OCI-LY7 (cell line): ENCODE measurements around the gene CALY. TPM values are rescaled to one million over a fixed set of nuclear protein-coding genes. Genes with fewer than 3 reads are reported as not detected.

Experiments
- BruUV-seq: library from RNA; stranded (reverse); fragments of 400-500 nt; replicated peaks from 2 replicates; lab custom pipeline; 2021; lab: Mats Ljungman, UMichigan
- CTCF ChIA-PET: fragments of 300-600 bp; sonication (Branson Sonifier 250); formaldehyde crosslinking; loops from one replicate; lab custom pipeline; 2022; ENCODE audit warnings: antibody characterized with exemption; ENCODE audit not compliant: unreplicated experiment; lab: Charles Lee
- POLR2A ChIA-PET: fragments of 300-600 bp; sonication (Branson Sonifier 250); formaldehyde crosslinking; loops from one replicate; lab custom pipeline; 2022; ENCODE audit warnings: antibody characterized with exemption; lab: Charles Lee
- DNase-seq: peaks from one replicate; pipeline ENCODE4 v3.0.0-alpha.2; 2015; ENCODE audit warnings: low spot score
- H2AFZ ChIP-seq: fragments of 200-600 bp; sonication (generic), shearing (Covaris generic); 2 replicates; pipeline ENCODE4 v1.6.1; 2014; ENCODE audit warnings: mild to moderate bottlenecking, antibody characterized with exemption, low read length, moderate library complexity
- H3K27ac ChIP-seq: fragments of 200-600 bp; sonication (generic); 2 replicates; pipeline ENCODE4 v1.5.1; 2014; ENCODE audit warnings: mixed run types, low read depth, mild to moderate bottlenecking, moderate library complexity, low read length, inconsistent platforms; ENCODE audit not compliant: poor library complexity, severe bottlenecking
- H3K36me3 ChIP-seq: fragments of 200-600 bp; sonication (generic); 2 replicates; pipeline ENCODE4 v1.6.1; 2014; ENCODE audit warnings: mild to moderate bottlenecking, antibody characterized with exemption, low read length, moderate library complexity, mixed read lengths; ENCODE audit not compliant: insufficient read depth
- H3K4me1 ChIP-seq: fragments of 200-600 bp; sonication (generic); 2 replicates; pipeline ENCODE4 v1.5.1; 2014; ENCODE audit warnings: mild to moderate bottlenecking, low read length; ENCODE audit not compliant: insufficient read depth, poor library complexity, severe bottlenecking
- H3K4me2 ChIP-seq: fragments of 200-600 bp; sonication (generic); 2 replicates; pipeline ENCODE4 v1.6.1; 2014; ENCODE audit warnings: mild to moderate bottlenecking, low read length
- H3K4me3 ChIP-seq: fragments of 200-600 bp; sonication (generic); 2 replicates; pipeline ENCODE4 v1.5.1; 2014; ENCODE audit warnings: mild to moderate bottlenecking, low read depth, low read length; ENCODE audit not compliant: poor library complexity, severe bottlenecking
- H3K79me2 ChIP-seq: fragments of 200-600 bp; sonication (generic); 2 replicates; pipeline ENCODE4 v1.6.1; 2016; ENCODE audit warnings: low read depth, mild to moderate bottlenecking, low read length, moderate library complexity, mixed read lengths; ENCODE audit not compliant: insufficient read depth
- H3K9me2 ChIP-seq: fragments of 200-600 bp; sonication (generic); 2 replicates; pipeline ENCODE4 v1.6.1; 2016; ENCODE audit warnings: mild to moderate bottlenecking, low read length, mixed read lengths; ENCODE audit not compliant: insufficient read depth
- H3K9me3 ChIP-seq: fragments of 200-600 bp; sonication (generic); 2 replicates; pipeline ENCODE4 v1.6.1; 2014; ENCODE audit warnings: mild to moderate bottlenecking, mixed run types, low read length, mixed read lengths
- H4K20me1 ChIP-seq: fragments of 200-600 bp; sonication (generic); 2 replicates; pipeline ENCODE4 v1.6.1; 2014; ENCODE audit warnings: mild to moderate bottlenecking, antibody characterized with exemption, low read length, moderate library complexity, mixed read lengths; ENCODE audit not compliant: insufficient read depth
- EZH2phosphoT487 ChIP-seq: fragments of 200-600 bp; sonication (generic); IDR thresholded peaks from 2 replicates; pipeline ENCODE4 v1.6.1; 2018; ENCODE audit warnings: low read depth, borderline replicate concordance, mild to moderate bottlenecking, mixed run types, antibody characterized with exemption, low read length, moderate library complexity, mixed read lengths
- intact Hi-C: fragments of 100-400 bp; cut with micrococcal nuclease; formaldehyde crosslinking; loops from one replicate; pipeline ENCODE4 v1.10.0; 2022; ENCODE audit not compliant: unreplicated experiment
- total RNA-seq, 2 experiments: library from RNA; depleted of rRNA in 1 of 2; stranded (reverse); fragments of >200 nt in 1 of 2; shearing (Covaris generic) in 1 of 2; gene quantifications; 2 replicates each; pipeline ENCODE4 v1.2.3, GENCODE V29; 2014 to 2022
- TF ChIP-seq, protein P1 (sequence below): fragments of 200-600 bp; sonication (generic); conservative IDR thresholded peaks from 2 replicates; pipeline ENCODE4 v1.5.1; 2014; ENCODE audit warnings: mild to moderate bottlenecking, antibody characterized with exemption, low read length, moderate library complexity, mixed read lengths

CALY gene
- total RNA-seq, 2 experiments from 2014 or later, result not detected

DNA sequence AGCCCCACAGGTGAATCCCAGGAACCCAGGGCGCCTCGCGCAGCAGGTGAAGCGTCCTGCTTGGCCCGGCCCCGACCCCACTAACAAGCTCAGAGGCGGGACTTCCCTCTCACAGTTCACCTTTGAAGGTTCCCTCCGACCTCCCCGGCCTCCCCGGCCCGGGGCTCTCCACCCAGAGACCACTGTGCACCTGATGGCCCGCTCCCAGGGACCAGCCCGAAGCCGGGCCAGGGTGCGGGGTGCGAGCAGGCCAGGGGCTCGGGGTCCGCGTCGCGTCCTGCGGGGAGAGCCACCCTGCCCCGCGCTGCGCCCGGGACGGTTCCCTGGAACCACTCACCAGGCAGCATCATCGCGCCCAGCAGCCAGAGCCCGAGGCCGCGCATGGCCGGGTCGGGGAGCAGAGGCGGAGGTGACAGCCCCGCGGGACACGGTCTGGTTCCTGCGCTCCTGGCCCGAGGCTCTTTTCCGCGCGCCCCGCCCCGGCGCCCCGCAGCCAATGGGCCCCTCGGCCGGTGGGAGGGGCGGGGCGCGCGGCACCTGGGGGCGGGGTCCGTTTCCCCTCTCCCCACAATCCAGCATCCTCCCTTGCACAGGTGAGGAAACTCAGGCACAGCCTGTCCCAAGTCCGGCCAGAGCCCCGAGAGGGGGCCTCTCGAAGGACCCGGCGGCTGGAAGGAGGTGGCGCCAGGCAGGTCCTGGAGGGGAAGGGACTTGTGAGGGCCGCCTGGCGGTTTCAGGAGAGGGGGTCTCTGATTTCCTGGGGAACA, 60.1 kb downstream of the CALY start, which contains the start of gene ADAM8:
TSS of gene ADAM8 (minus strand) at position 434 of the 767 bp plus-strand sequence. CDS start at position 383, 51 bp downstream.
- BruUV-seq, result no TSS peak
- ChIA-PET CTCF (interaction anchor here (1.0 kb wide), 1 partner anchor 8 kb away, joined by 3 read pairs; no protein-coding TSS in a partner anchor), POLR2A (no interaction called here)
- peaks cover 47% of the 10 kb centered on the region for H3K4me1 ChIP-seq
- TF ChIP-seq, protein P1, sequence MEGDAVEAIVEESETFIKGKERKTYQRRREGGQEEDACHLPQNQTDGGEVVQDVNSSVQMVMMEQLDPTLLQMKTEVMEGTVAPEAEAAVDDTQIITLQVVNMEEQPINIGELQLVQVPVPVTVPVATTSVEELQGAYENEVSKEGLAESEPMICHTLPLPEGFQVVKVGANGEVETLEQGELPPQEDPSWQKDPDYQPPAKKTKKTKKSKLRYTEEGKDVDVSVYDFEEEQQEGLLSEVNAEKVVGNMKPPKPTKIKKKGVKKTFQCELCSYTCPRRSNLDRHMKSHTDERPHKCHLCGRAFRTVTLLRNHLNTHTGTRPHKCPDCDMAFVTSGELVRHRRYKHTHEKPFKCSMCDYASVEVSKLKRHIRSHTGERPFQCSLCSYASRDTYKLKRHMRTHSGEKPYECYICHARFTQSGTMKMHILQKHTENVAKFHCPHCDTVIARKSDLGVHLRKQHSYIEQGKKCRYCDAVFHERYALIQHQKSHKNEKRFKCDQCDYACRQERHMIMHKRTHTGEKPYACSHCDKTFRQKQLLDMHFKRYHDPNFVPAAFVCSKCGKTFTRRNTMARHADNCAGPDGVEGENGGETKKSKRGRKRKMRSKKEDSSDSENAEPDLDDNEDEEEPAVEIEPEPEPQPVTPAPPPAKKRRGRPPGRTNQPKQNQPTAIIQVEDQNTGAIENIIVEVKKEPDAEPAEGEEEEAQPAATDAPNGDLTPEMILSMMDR, result 0 out of 2 replicates have a peak, but pooled peaks have one; percentile 11
- TF ChIP-seq EZH2phosphoT487, result no peak
- no peaks in the 10 kb centered on the region for H3K79me2 ChIP-seq
- intact Hi-C loops, result loop anchor here (5.0 kb wide), 1 partner anchor 134 kb away; no protein-coding TSS in a partner anchor
- no peaks in the 10 kb centered on the region for H3K9me2 ChIP-seq
- H4K20me1 ChIP-seq, result no peaks in the 10 kb centered on the region
- H3K27ac ChIP-seq, result peak within 1 kb of the TSS; percentile 45
- H3K4me3 ChIP-seq, result peak within 1 kb of the TSS; percentile 66
- peak within 1 kb of the TSS; percentile 34; the same call in 1 of the 2 replicates for H2AFZ ChIP-seq
- peak within 1 kb of the TSS; percentile 86 for H3K4me2 ChIP-seq
- H3K36me3 ChIP-seq, result no peaks in the 10 kb centered on the region
- DNase-seq, result peak; percentile 57
- H3K9me3 ChIP-seq, result no peaks in the 10 kb centered on the region

DNA sequence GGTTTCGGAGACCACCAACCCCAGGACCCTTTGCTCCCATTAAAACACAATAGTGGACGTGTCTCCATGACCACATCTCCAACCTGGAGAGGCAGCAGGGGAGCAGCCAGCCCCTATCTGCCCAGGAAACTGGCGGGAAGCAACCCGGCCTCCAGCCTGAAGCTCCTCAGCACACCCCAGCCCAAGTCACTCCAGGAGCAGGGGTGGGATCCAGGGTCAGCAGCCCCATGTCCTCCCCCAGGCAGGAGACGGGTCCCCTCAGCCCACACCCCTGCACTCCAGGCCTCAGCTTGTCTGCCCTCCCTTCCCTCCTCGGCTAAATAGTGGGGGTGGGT, 60.6 kb downstream of the CALY start:
- peaks cover 47% of the 10 kb centered on the region for H3K4me1 ChIP-seq
- no peaks in the 10 kb centered on the region for H3K36me3 ChIP-seq
- TF ChIP-seq, protein P1, result no peak
- TF ChIP-seq EZH2phosphoT487, result no peak
- H4K20me1 ChIP-seq, result no peaks in the 10 kb centered on the region
- no peak for DNase-seq
- H3K79me2 ChIP-seq, result no peaks in the 10 kb centered on the region
- ChIA-PET CTCF (interaction anchor here (1.0 kb wide), 1 partner anchor 9 kb away, joined by 3 read pairs; no protein-coding TSS in a partner anchor), POLR2A (no interaction called here)
- intact Hi-C loops, result loop anchor here (5.0 kb wide), 1 partner anchor 134 kb away; no protein-coding TSS in a partner anchor
- no TSS peak for BruUV-seq
- H3K9me2 ChIP-seq, result no peaks in the 10 kb centered on the region
- peak overlapping the region; percentile 45 for H3K27ac ChIP-seq
- H3K9me3 ChIP-seq, result no peaks in the 10 kb centered on the region
- peak overlapping the region; percentile 66 for H3K4me3 ChIP-seq
- H3K4me2 ChIP-seq, result peak overlapping the region; percentile 86
- H2AFZ ChIP-seq, result peak overlapping the region; percentile 34; the same call in 1 of the 2 replicates
